ENCODE measurements around the gene NAT10.

The NAT10 gene

DNA sequence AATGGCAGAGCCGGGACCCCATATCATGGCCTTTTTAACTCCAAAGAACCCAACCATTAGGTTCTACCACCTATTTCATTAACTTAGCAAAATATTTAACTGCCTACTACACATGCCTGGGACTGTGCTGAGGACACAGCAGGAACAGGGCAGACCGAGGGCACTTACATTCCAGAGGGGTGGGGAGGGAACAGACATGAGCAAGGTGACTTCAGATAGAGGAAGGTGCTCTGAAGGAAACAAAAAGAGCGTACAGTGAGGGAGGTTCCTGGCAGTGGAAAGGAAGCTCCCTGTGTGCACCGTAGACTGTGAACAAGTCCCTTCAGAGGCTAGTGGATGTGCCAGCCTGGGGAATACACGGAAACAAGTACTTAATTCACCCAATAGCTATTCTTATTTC, 82.8 kb downstream of the NAT10 start:
- no peak for DNase-seq (ENCODE audit: low read depth in 2 of 2)

DNA sequence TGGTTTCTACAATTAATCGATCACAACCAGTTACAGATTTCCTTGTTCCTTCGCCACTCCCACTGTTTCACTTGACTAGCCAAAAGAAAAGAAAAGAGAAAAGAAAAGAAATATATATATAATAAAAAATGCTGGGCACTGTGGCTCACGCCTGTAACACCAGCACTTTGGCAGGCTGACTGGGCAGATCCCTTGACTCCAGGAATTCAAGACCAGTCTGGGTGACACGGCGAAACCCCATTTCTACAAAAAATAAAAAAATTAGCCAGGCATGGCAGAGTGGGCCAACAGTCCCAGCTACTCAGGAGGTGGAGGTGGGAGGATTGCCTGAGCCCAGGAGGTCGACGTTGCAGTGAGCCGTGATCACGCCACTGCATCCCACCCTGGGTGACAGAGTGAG, 83.8 kb downstream of the NAT10 start:
- no peak for DNase-seq (ENCODE audit: low read depth in 2 of 2)

DNA sequence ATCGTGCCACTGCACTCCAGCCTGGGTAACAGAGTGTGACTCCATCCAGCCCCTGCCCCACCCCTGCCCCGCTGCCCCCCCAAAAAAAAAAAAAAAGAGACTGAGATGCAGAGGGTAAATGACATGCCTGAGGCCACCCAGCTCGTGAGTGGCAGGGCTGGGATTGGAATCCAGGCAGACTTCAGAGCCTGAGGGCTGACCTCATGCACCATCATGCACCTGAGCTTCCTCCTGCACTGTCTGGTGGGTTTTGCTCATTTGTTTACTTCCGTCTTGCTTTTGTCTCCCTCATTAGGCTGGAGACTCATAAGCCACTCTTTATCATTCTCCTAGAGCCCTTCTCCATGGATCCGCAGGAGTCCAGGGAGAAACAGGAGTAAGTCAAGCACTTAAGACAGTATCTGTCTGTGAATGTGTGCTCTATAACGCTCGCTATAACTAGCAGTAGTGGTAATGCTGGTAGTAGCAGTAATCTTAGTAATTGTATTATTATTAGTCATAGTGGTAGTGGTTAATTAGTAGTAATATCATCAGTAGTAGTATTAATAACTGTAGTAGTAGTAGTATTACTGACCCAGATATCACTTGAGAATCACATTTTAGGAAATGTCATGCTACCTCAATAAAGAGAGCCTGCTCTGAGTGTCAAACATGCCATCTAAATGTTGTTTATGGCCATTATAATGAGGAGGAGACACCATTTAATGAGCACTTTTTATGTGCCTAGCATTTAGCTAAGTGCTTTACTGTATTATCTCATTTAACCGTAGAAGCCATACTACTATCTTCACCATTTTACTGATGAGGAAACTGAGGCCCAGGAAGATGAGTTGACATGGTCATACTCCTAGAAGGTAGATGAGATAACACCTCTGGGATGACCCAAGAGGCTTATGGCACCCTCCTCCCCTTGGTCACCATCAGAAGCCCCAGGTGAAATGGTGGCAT, 85.0 kb downstream of the NAT10 start:
- DNase-seq (ENCODE audit: low read depth in 2 of 2), result no peak

DNA sequence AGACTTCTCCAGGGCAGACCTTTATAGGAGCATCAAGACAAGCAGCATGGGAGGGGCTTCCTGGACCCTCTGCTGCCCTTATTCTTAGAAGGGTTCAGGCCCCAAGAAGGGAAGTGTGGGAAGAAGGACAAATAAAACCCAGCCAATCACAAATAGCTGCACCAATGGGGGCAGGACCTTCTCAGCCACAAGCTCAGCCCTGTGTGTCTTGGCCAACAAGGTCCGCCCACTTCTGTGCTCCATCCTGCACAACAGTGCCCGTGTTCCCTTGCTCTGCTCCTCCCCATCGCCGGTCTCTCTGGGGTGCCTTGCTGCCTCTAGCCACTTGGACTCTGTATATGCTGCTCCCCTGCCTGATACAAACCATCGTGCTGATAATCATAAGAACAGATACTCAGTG, 86.1 kb downstream of the NAT10 start:
- DNase-seq (ENCODE audit: low read depth in 2 of 2), result no peak

DNA sequence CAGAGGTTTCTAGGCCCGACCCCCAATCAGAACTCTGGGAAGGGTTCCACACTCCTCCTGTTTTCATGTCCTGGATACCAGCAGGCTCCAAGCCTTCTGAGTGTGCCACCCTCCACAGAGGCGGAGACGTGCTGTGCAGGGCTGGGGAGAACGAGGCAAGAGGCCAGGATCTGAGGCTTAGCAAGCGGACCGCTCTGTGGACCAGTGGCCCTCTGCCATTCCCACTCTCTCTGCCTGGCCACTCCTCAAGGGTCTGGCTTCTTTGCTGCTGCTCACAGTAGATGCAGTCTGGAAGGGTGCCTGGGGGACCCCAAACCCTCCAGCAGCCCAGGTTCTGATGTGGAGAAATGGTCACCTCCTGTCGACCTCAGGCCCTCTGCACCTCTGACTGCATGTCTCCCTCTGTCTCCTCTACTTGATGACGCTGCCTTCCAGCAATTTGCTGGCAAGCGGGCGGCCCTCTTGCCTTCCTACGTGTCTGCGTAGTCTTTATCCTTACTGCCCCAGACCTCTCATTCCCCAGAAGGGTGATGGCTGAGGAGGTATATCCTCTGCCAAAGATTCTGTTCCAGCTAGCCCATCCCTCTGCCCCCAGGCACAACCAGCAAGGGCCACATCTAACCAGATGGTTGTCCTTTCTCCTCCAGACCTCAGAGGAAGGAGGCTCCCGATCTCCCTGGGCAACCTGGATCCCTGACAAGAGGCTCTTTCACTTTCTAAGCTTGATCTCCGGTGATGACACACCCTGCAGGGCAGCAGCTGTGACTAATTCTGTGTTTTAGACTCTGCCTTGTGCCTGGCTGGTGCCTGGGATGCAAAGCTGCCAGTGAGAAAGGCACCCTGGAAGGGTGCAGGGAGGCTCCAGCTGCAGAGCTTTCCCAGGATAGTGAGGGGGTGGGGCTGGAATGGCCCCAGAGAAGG, 87.3 kb downstream of the NAT10 start:
- DNase-seq (ENCODE audit: low read depth in 2 of 2), result no peak

DNA sequence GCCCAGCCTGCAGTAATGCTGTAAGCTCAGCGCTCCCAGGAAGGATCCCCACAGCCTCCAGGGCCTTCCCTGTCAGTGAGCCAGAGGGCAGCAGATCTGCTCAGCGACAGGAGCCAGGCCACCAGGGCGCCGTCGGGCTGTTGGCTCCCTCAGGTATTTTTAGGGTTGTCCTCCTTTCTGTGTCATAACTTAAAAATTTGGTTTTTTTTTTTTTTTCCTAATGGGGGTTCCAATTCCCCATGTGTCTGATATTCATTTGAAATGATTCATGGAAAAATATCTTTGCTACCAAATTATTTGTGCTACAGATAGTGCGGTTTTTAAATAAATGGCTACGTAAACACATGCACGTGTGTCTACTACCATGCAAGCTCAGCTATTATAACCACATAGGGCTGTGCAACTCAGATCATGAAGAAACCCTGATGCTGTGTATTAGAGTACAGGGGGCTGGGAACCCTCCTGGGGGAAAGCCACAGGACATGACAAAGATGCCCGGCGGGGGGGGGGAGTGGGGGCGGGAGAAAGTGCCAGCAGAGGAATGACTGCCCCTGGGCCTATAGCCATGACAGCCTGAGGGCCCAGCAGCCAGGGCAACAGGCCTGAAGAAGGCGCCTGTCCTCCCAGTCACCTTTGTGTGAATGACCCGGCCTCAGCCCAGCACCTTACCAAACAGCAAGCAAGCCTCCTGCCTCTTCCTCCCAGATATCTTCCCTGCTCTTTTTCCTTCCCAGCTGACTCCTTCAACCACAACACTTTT, 89.3 kb downstream of the NAT10 start:
- no peak for DNase-seq (ENCODE audit: low read depth in 2 of 2)

Measured in stimulated activated CD8-positive, alpha-beta memory T cell treated with anti-CD3 and anti-CD28 coated beads, Interleukin-7, amount 100 ng/mL, for 1 hour (primary cell).